ENCODE data around the gene CDH8.

DNA sequence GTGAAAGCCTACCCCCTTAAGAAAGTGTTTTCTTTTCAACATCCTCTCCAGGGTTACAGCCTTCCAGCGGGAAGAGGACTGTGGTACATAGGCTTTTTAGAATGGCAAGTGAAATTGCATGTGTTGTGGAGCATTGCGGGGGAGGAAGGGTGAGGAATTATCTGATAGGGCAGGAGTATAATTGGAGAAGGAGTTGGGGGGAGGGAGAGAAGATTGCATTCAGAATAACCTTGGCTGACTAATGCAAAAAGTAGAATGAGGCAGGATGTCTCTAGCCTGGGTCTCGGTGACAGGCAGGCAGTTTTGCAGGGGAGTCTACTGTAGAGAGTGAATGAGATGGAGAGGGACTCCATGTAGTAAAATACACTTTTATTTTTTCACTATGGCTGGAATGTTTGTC lies 2.4 kb upstream of the CDH8 start:
- TF ChIP-seq, protein P1, sequence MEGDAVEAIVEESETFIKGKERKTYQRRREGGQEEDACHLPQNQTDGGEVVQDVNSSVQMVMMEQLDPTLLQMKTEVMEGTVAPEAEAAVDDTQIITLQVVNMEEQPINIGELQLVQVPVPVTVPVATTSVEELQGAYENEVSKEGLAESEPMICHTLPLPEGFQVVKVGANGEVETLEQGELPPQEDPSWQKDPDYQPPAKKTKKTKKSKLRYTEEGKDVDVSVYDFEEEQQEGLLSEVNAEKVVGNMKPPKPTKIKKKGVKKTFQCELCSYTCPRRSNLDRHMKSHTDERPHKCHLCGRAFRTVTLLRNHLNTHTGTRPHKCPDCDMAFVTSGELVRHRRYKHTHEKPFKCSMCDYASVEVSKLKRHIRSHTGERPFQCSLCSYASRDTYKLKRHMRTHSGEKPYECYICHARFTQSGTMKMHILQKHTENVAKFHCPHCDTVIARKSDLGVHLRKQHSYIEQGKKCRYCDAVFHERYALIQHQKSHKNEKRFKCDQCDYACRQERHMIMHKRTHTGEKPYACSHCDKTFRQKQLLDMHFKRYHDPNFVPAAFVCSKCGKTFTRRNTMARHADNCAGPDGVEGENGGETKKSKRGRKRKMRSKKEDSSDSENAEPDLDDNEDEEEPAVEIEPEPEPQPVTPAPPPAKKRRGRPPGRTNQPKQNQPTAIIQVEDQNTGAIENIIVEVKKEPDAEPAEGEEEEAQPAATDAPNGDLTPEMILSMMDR (IDR thresholded peaks at IDR 0.05; ENCODE audit: insufficient read depth, low read length, poor library complexity, severe bottlenecking) = no peak
- no peak for TF ChIP-seq EZH2phosphoT487 (conservative IDR thresholded peaks at IDR 0.05; ENCODE audit: low read length)
